Measurements from ENCODE around the gene RAC3. TPM values are rescaled to one million over a fixed set of nuclear protein-coding genes. Genes with fewer than 3 reads are reported as not detected.

RAC3 gene
- total RNA-seq, 4 donors from 2014 or later, result 1.8 to 2.5 (median 2.2) TPM

GRCh38 chr17:81986606-81987005 lies 44.9 kb upstream of the RAC3 start:
- peaks cover 24 to 77% (median 49%) of the 10 kb centered on the region in 4 donors for H3K36me3 ChIP-seq
- peaks cover 6 to 9% (median 8%) of the 10 kb centered on the region in 4 donors for H3K4me1 ChIP-seq
- intact Hi-C loops (cut with DNase I), result no loop called here
- TF ChIP-seq CTCF (IDR thresholded peaks at IDR 0.05), result no peak
- no peaks in the 10 kb centered on the region for H3K27me3 ChIP-seq
- H3K9me3 ChIP-seq, result no peaks in the 10 kb centered on the region
- H3K27ac ChIP-seq (replicated peaks in 1 of 4), result no peak overlapping the region
- WGBS, result 95% methylated on average over 26 of the region's 26 CpGs
- no peak overlapping the region for H3K4me3 ChIP-seq
- DNase-seq (ENCODE audit: extremely low spot score), result no peak

GRCh38 chr17:81987161-81987770 lies 44.2 kb upstream of the RAC3 start:
- H3K4me3 ChIP-seq, result no peak overlapping the region
- H3K27me3 ChIP-seq, result no peaks in the 10 kb centered on the region
- H3K27ac ChIP-seq (replicated peaks in 1 of 4), result no peak overlapping the region
- H3K4me1 ChIP-seq, result peaks cover 7 to 16% (median 15%) of the 10 kb centered on the region in 4 donors
- intact Hi-C loops (cut with DNase I), result no loop called here
- H3K36me3 ChIP-seq, result peaks cover 24 to 75% (median 47%) of the 10 kb centered on the region in 4 donors
- no peak for DNase-seq (ENCODE audit: extremely low spot score)
- no peaks in the 10 kb centered on the region for H3K9me3 ChIP-seq
- 89% methylated on average over 25 of the region's 26 CpGs for WGBS
- TF ChIP-seq POLR2AphosphoS5 (IDR thresholded peaks at IDR 0.05) (no peak), CTCF (IDR thresholded peaks at IDR 0.05) (no peak), EP300 (IDR thresholded peaks at IDR 0.05) (no peak), POLR2A (IDR thresholded peaks at IDR 0.05; ENCODE audit: low read depth) (no peak)

GRCh38 chr17:81990836-81991683 lies 40.4 kb upstream of the RAC3 start:
- Histone ChIP-seq H3K4me3 (peak overlapping the region in 2 of 4 donors; percentile 22 to 27), H3K36me3 (peaks cover 8 to 54% (median 37%) of the 10 kb centered on the region in 4 donors), H3K27me3 (no peaks in the 10 kb centered on the region), H3K9me3 (no peaks in the 10 kb centered on the region), H3K27ac (replicated peaks in 1 of 4) (peak overlapping the region; percentile 54 to 62 (median 56)), H3K4me1 (peaks cover 14 to 29% (median 23%) of the 10 kb centered on the region in 4 donors)
- no peak for TF ChIP-seq EP300 (IDR thresholded peaks at IDR 0.05)
- no peak for TF ChIP-seq POLR2AphosphoS5 (IDR thresholded peaks at IDR 0.05)
- TF ChIP-seq CTCF (IDR thresholded peaks at IDR 0.05), result no peak
- TF ChIP-seq POLR2A (IDR thresholded peaks at IDR 0.05; ENCODE audit: low read depth), result no peak
- 87% methylated on average over 17 of the region's 25 CpGs for WGBS
- intact Hi-C loops (cut with DNase I), result no loop called here
- DNase-seq (ENCODE audit: extremely low spot score), result no peak

- WGBS, result 48% methylated on average over 21 of the region's 31 CpGs
- DNase-seq (ENCODE audit: extremely low spot score), result no peak
- peak overlapping the region; percentile 54 to 62 (median 56) for H3K27ac ChIP-seq (replicated peaks in 1 of 4)
Observed at GRCh38 chr17:81991684-81992305, 39.7 kb upstream of the RAC3 start.

More at GRCh38 chr17:81991684-81992305, 39.7 kb upstream of the RAC3 start:
- H3K36me3 ChIP-seq, result peaks cover under 1 to 54% (median 36%) of the 10 kb centered on the region in 4 donors
- peak overlapping the region; percentile 13 to 38 (median 24) for H3K4me3 ChIP-seq
- H3K4me1 ChIP-seq, result peaks cover 14 to 29% (median 23%) of the 10 kb centered on the region in 4 donors
- TF ChIP-seq POLR2AphosphoS5 (IDR thresholded peaks at IDR 0.05), result peak; percentile 5 to 28
- no peak for TF ChIP-seq POLR2A (IDR thresholded peaks at IDR 0.05; ENCODE audit: low read depth)
- intact Hi-C loops (cut with DNase I), result no loop called here
- no peaks in the 10 kb centered on the region for H3K9me3 ChIP-seq
- H3K27me3 ChIP-seq, result no peaks in the 10 kb centered on the region

Data from esophagus muscularis mucosa (tissue), 4 donors.